Measurements from ENCODE around the gene JAKMIP2.
"Not testable (repeated sequence)": the region's sequence is repeated elsewhere in the genome, so short reads cannot be mapped to it uniquely, and the experiment has no call there.

JAKMIP2 gene

DNA sequence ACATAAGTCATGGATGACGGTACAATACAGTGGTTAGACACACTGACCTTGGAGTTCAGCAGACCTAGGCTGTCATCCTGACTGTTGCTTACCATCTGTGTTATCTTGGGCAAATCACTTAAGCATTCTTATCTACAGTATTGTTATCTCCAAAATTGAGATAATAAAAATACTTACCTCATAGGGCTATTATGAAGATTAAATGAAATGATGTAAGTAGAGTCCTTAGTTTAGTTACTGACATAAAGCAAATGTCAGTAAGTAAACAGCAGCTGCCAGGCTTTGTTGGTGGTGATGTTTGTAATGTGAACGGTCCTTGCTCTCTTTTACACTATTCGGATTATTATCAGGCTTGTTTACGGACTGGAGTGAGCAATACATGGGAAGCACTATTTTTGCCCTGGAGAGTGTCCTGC, 165.3 kb downstream of the JAKMIP2 start:
- Histone ChIP-seq H3K27ac (ENCODE audit: low read depth, low read length) (no peak overlapping the region), H3K36me3 (ENCODE audit: insufficient read depth, low read length) (no peaks in the 10 kb centered on the region), H3K4me1 (ENCODE audit: insufficient read depth, low read length) (no peaks in the 10 kb centered on the region), H3K9me3 (ENCODE audit: low read length) (no peaks in the 10 kb centered on the region), H3K27me3 (ENCODE audit: control insufficient read depth in 1 of 2, insufficient read depth in 2 of 2, low read length in 2 of 2) (no peaks in the 10 kb centered on the region), H3K4me3 (ENCODE audit: low read depth in 1 of 2, low read length in 2 of 2) (no peak overlapping the region), H3K9ac (ENCODE audit: low read length) (no peak overlapping the region)

GRCh38 chr5:147616421-147616820, 166.1 kb downstream of the JAKMIP2 start:
- Histone ChIP-seq H3K27me3 (ENCODE audit: control insufficient read depth in 1 of 2, insufficient read depth in 2 of 2, low read length in 2 of 2) (no peaks in the 10 kb centered on the region), H3K4me1 (ENCODE audit: insufficient read depth, low read length) (no peaks in the 10 kb centered on the region), H3K9ac (ENCODE audit: low read length) (no peak overlapping the region), H3K36me3 (ENCODE audit: insufficient read depth, low read length) (no peaks in the 10 kb centered on the region), H3K9me3 (ENCODE audit: low read length) (no peaks in the 10 kb centered on the region), H3K4me3 (ENCODE audit: low read depth in 1 of 2, low read length in 2 of 2) (no peak overlapping the region), H3K27ac (ENCODE audit: low read depth, low read length) (no peak overlapping the region)

- no peaks in the 10 kb centered on the region for H3K27me3 ChIP-seq (ENCODE audit: control insufficient read depth in 1 of 2, insufficient read depth in 2 of 2, low read length in 2 of 2)
Measured at GRCh38 chr5:147613359-147613758, 169.2 kb downstream of the JAKMIP2 start.

GRCh38 chr5:147611483-147611882, 171.0 kb downstream of the JAKMIP2 start:
- Histone ChIP-seq H3K27ac (ENCODE audit: low read depth, low read length) (no peak overlapping the region), H3K36me3 (ENCODE audit: insufficient read depth, low read length) (no peaks in the 10 kb centered on the region), H3K9me3 (ENCODE audit: low read length) (no peaks in the 10 kb centered on the region), H3K4me1 (ENCODE audit: insufficient read depth, low read length) (no peaks in the 10 kb centered on the region), H3K27me3 (ENCODE audit: control insufficient read depth in 1 of 2, insufficient read depth in 2 of 2, low read length in 2 of 2) (no peaks in the 10 kb centered on the region), H3K9ac (ENCODE audit: low read length) (no peak overlapping the region), H3K4me3 (ENCODE audit: low read depth in 1 of 2, low read length in 2 of 2) (no peak overlapping the region)

More at GRCh38 chr5:147613359-147613758, 169.2 kb downstream of the JAKMIP2 start:
- H3K4me3 ChIP-seq (ENCODE audit: low read depth in 1 of 2, low read length in 2 of 2) = no peak overlapping the region
- H3K9ac ChIP-seq (ENCODE audit: low read length) = no peak overlapping the region
- H3K9me3 ChIP-seq (ENCODE audit: low read length) = no peaks in the 10 kb centered on the region
- H3K27ac ChIP-seq (ENCODE audit: low read depth, low read length) = no peak overlapping the region
- H3K4me1 ChIP-seq (ENCODE audit: insufficient read depth, low read length) = no peaks in the 10 kb centered on the region
- H3K36me3 ChIP-seq (ENCODE audit: insufficient read depth, low read length) = no peaks in the 10 kb centered on the region

- H3K4me1 ChIP-seq (ENCODE audit: insufficient read depth, low read length) = no peaks in the 10 kb centered on the region
- no peak overlapping the region for H3K27ac ChIP-seq (ENCODE audit: low read depth, low read length)
- no peaks in the 10 kb centered on the region for H3K27me3 ChIP-seq (ENCODE audit: control insufficient read depth in 1 of 2, insufficient read depth in 2 of 2, low read length in 2 of 2)
Measured at GRCh38 chr5:147610798-147611197, 171.7 kb downstream of the JAKMIP2 start.

DNA sequence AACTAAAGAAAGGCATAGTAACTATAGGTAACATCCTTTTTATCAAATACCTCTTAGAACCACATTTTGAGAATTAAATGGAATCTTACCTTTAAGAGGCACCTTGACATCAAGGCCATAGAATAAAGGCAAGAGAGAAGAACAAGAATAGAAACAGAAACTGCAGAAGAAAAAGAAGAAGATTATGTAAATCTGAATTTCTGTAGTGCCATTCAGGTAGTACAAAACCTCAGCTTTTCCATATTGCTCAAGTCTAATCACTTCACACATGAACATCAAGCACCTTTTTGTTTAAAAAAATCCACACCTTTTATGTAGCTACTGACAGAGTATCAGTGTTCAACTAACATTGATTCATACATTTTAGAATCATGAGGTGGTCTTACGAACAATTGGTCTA, 180.9 kb downstream of the JAKMIP2 start:
- H3K27me3 ChIP-seq (ENCODE audit: control insufficient read depth in 1 of 2, insufficient read depth in 2 of 2, low read length in 2 of 2) = no peaks in the 10 kb centered on the region
- H3K27ac ChIP-seq (ENCODE audit: low read depth, low read length) = no peak overlapping the region
- H3K4me1 ChIP-seq (ENCODE audit: insufficient read depth, low read length) = no peaks in the 10 kb centered on the region
- no peaks in the 10 kb centered on the region for H3K9me3 ChIP-seq (ENCODE audit: low read length)
- no peak overlapping the region for H3K9ac ChIP-seq (ENCODE audit: low read length)
- no peaks in the 10 kb centered on the region for H3K36me3 ChIP-seq (ENCODE audit: insufficient read depth, low read length)
- H3K4me3 ChIP-seq (ENCODE audit: low read depth in 1 of 2, low read length in 2 of 2) = no peak overlapping the region

More at GRCh38 chr5:147610798-147611197, 171.7 kb downstream of the JAKMIP2 start:
- Histone ChIP-seq H3K36me3 (ENCODE audit: insufficient read depth, low read length) (no peaks in the 10 kb centered on the region), H3K4me3 (ENCODE audit: low read depth in 1 of 2, low read length in 2 of 2) (no peak overlapping the region), H3K9me3 (ENCODE audit: low read length) (no peaks in the 10 kb centered on the region), H3K9ac (ENCODE audit: low read length) (no peak overlapping the region)

GRCh38 chr5:147591120-147591519, 191.4 kb downstream of the JAKMIP2 start:
- Histone ChIP-seq H3K27ac (ENCODE audit: low read depth, low read length) (no peak overlapping the region), H3K9me3 (ENCODE audit: low read length) (no peaks in the 10 kb centered on the region), H3K4me1 (ENCODE audit: insufficient read depth, low read length) (peaks cover 11% of the 10 kb centered on the region), H3K27me3 (ENCODE audit: control insufficient read depth in 1 of 2, insufficient read depth in 2 of 2, low read length in 2 of 2) (no peaks in the 10 kb centered on the region), H3K4me3 (ENCODE audit: low read depth in 1 of 2, low read length in 2 of 2) (peak overlapping the region in 1 of 2 donors; percentile 6), H3K36me3 (ENCODE audit: insufficient read depth, low read length) (no peaks in the 10 kb centered on the region), H3K9ac (ENCODE audit: low read length) (no peak overlapping the region)

DNA sequence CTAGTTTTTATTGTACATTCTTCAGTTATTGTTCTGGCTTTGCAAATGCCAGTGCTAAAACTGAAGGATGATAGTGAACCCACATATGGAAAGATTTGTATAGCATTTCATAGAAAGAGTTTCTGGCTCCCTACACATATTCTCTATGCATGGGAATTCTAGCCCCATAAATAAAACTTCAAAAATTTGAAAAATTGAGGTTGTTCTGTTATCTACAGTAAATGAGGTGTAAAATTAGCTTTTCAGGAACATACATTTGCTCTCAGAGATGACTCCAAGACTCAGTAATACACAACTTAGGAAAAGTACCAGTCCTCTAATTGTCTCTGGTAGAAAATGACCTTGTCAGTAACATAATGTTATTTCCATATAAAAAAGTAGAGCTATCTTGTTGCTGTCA, 192.4 kb downstream of the JAKMIP2 start:
- no peaks in the 10 kb centered on the region for H3K27me3 ChIP-seq (ENCODE audit: control insufficient read depth in 1 of 2, insufficient read depth in 2 of 2, low read length in 2 of 2)
- no peaks in the 10 kb centered on the region for H3K9me3 ChIP-seq (ENCODE audit: low read length)
- H3K4me3 ChIP-seq (ENCODE audit: low read depth in 1 of 2, low read length in 2 of 2) = no peak overlapping the region
- H3K27ac ChIP-seq (ENCODE audit: low read depth, low read length) = no peak overlapping the region
- H3K9ac ChIP-seq (ENCODE audit: low read length) = no peak overlapping the region
- peaks cover 11% of the 10 kb centered on the region for H3K4me1 ChIP-seq (ENCODE audit: insufficient read depth, low read length)
- H3K36me3 ChIP-seq (ENCODE audit: insufficient read depth, low read length) = no peaks in the 10 kb centered on the region

GRCh38 chr5:147586832-147587231, 195.7 kb downstream of the JAKMIP2 start:
- Histone ChIP-seq H3K4me3 (ENCODE audit: low read depth in 1 of 2, low read length in 2 of 2) (no peak overlapping the region), H3K27me3 (ENCODE audit: control insufficient read depth in 1 of 2, insufficient read depth in 2 of 2, low read length in 2 of 2) (no peaks in the 10 kb centered on the region), H3K9me3 (ENCODE audit: low read length) (no peaks in the 10 kb centered on the region), H3K9ac (ENCODE audit: low read length) (no peak overlapping the region), H3K4me1 (ENCODE audit: insufficient read depth, low read length) (peaks cover 11% of the 10 kb centered on the region), H3K36me3 (ENCODE audit: insufficient read depth, low read length) (no peaks in the 10 kb centered on the region), H3K27ac (ENCODE audit: low read depth, low read length) (no peak overlapping the region)

- Histone ChIP-seq H3K27ac (ENCODE audit: low read depth, low read length) (no peak overlapping the region), H3K27me3 (ENCODE audit: control insufficient read depth in 1 of 2, insufficient read depth in 2 of 2, low read length in 2 of 2) (no peaks in the 10 kb centered on the region), H3K9ac (ENCODE audit: low read length) (no peak overlapping the region), H3K36me3 (ENCODE audit: insufficient read depth, low read length) (no peaks in the 10 kb centered on the region), H3K9me3 (ENCODE audit: low read length) (no peaks in the 10 kb centered on the region), H3K4me3 (ENCODE audit: low read depth in 1 of 2, low read length in 2 of 2) (no peak overlapping the region), H3K4me1 (ENCODE audit: insufficient read depth, low read length) (peaks cover 8% of the 10 kb centered on the region)
Measured at GRCh38 chr5:147586221-147586620, 196.3 kb downstream of the JAKMIP2 start.

DNA sequence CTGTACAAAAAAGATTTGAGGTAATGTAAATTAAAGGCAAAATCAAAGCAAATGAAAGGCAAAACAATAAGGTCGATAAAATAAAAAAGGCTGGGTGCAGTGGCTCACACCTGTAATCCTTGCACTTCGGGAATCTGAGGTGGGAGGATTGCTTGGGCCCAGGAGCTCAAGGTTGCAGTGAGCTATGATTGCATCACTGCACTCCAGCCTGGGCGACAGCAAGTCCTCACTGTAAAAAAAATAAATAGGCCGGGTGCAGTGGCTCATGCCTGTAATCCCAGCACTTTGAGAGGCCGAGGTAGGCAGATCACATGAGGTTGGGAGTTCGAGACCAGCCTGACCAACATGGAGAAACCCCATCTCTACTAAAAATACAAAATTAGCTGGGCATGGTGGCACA, 200.3 kb downstream of the JAKMIP2 start:
- H3K9ac ChIP-seq (ENCODE audit: low read length); H3K27ac ChIP-seq (ENCODE audit: low read depth, low read length); H3K4me3 ChIP-seq (ENCODE audit: low read depth in 1 of 2, low read length in 2 of 2); H3K36me3 ChIP-seq (ENCODE audit: insufficient read depth, low read length); H3K27me3 ChIP-seq (ENCODE audit: control insufficient read depth in 1 of 2, insufficient read depth in 2 of 2, low read length in 2 of 2); H3K4me1 ChIP-seq (ENCODE audit: insufficient read depth, low read length); H3K9me3 ChIP-seq (ENCODE audit: low read length): not testable (repeated sequence)

GRCh38 chr5:147580418-147580817, 202.1 kb downstream of the JAKMIP2 start:
- H3K4me1 ChIP-seq (ENCODE audit: insufficient read depth, low read length); H3K27me3 ChIP-seq (ENCODE audit: control insufficient read depth in 1 of 2, insufficient read depth in 2 of 2, low read length in 2 of 2); H3K36me3 ChIP-seq (ENCODE audit: insufficient read depth, low read length); H3K27ac ChIP-seq (ENCODE audit: low read depth, low read length); H3K9ac ChIP-seq (ENCODE audit: low read length); H3K4me3 ChIP-seq (ENCODE audit: low read depth in 1 of 2, low read length in 2 of 2); H3K9me3 ChIP-seq (ENCODE audit: low read length): not testable (repeated sequence)

Measured in muscle layer of colon (tissue), 2 donors.